ENCODE measurements around the gene POLD2. TPM values are rescaled to one million over a fixed set of nuclear protein-coding genes. Genes with fewer than 3 reads are reported as not detected.

Gene POLD2
- total and polyA plus RNA-seq, 2 donors = 37.5 to 73.5 TPM

DNA sequence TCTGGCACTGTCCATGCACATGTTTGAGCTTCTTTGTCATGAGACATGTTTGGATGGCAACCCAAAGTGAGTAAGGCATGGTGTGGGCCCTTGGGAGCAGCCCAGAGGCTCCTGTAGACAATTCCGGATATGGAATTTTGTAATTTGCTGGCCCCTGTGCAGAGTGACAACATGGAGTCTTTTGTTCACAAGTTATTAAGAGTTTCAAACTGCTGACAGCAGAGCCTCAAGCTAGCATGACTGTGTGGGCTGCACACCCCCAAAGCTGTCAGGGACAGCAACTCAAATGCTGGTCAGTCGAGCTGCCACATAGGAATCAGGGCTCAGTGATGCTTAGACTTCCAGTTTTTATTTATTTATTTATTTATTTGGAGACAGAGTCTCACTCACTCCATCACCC, 24.8 kb upstream of the POLD2 start:
- no peak for DNase-seq (ENCODE audit: extremely low spot score)
- Histone ChIP-seq H3K4me3 (ENCODE audit: low read depth, low read length) (no peak overlapping the region), H3K4me1 (ENCODE audit: insufficient read depth) (no peaks in the 10 kb centered on the region), H3K27ac (ENCODE audit: low read depth) (no peak overlapping the region), H3K36me3 (ENCODE audit: insufficient read depth) (no peaks in the 10 kb centered on the region)
- WGBS = 83% methylated on average over 2 of the region's 2 CpGs

GRCh38 chr7:44147026-44147991, 24.0 kb upstream of the POLD2 start:
- no peak for DNase-seq (ENCODE audit: extremely low spot score)
- no peak overlapping the region for H3K27ac ChIP-seq (ENCODE audit: low read depth)
- H3K4me3 ChIP-seq (ENCODE audit: low read depth, low read length) = no peak overlapping the region
- WGBS = 54% methylated on average over 33 of the region's 33 CpGs
- no peaks in the 10 kb centered on the region for H3K36me3 ChIP-seq (ENCODE audit: insufficient read depth)
- H3K4me1 ChIP-seq (ENCODE audit: insufficient read depth) = no peaks in the 10 kb centered on the region

GRCh38 chr7:44145969-44146911, 22.9 kb upstream of the POLD2 start:
- Histone ChIP-seq H3K4me1 (ENCODE audit: insufficient read depth) (no peaks in the 10 kb centered on the region), H3K36me3 (ENCODE audit: insufficient read depth) (no peaks in the 10 kb centered on the region), H3K4me3 (ENCODE audit: low read depth, low read length) (peak overlapping the region; percentile 42), H3K27ac (ENCODE audit: low read depth) (no peak overlapping the region)
- no peak for DNase-seq (ENCODE audit: extremely low spot score)
- WGBS = 14% methylated on average over 64 of the region's 65 CpGs

GRCh38 chr7:44145479-44145968, 22.2 kb upstream of the POLD2 start:
- H3K4me1 ChIP-seq (ENCODE audit: insufficient read depth) = no peaks in the 10 kb centered on the region
- DNase-seq (ENCODE audit: extremely low spot score) = no peak
- H3K36me3 ChIP-seq (ENCODE audit: insufficient read depth) = no peaks in the 10 kb centered on the region
- peak overlapping the region; percentile 42 for H3K4me3 ChIP-seq (ENCODE audit: low read depth, low read length)
- no peak overlapping the region for H3K27ac ChIP-seq (ENCODE audit: low read depth)
- WGBS = 11% methylated on average over 53 of the region's 53 CpGs

- 77% methylated on average over 31 of the region's 31 CpGs for WGBS
- Histone ChIP-seq H3K36me3 (ENCODE audit: insufficient read depth) (no peaks in the 10 kb centered on the region), H3K27ac (ENCODE audit: low read depth) (no peak overlapping the region), H3K4me3 (ENCODE audit: low read depth, low read length) (no peak overlapping the region), H3K4me1 (ENCODE audit: insufficient read depth) (no peaks in the 10 kb centered on the region)
- DNase-seq (ENCODE audit: extremely low spot score) = no peak
Observed at GRCh38 chr7:44144968-44145478, 21.7 kb upstream of the POLD2 start.

DNA sequence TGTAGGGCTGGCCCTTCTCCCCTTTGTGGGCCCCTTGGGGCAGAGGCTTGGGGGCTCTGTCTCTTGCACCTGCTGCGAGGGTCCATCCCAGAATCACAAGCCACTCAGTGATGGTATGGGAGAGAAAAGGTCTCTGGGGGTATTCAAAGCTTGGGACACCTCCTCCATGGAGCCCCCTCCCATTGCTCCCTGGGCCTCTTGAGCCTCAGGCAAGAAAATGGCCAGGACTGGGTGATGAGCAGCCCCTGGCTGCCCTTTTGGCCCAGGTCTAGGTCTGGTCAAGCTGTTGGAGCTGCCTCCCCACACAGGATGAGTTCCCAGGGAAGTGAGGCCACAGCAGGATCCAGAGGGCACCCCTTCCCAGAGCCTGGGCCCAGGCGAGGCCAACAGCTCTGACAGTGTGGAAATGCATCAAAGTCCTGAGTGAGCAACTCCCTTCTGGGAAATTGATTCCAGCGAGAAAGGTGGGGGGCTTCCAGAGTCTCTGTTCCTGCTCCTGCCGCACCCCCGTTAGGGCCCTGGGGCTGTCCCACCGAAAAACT, 21.1 kb upstream of the POLD2 start:
- WGBS = 97% methylated on average over 6 of the region's 6 CpGs
- DNase-seq (ENCODE audit: extremely low spot score) = no peak

DNA sequence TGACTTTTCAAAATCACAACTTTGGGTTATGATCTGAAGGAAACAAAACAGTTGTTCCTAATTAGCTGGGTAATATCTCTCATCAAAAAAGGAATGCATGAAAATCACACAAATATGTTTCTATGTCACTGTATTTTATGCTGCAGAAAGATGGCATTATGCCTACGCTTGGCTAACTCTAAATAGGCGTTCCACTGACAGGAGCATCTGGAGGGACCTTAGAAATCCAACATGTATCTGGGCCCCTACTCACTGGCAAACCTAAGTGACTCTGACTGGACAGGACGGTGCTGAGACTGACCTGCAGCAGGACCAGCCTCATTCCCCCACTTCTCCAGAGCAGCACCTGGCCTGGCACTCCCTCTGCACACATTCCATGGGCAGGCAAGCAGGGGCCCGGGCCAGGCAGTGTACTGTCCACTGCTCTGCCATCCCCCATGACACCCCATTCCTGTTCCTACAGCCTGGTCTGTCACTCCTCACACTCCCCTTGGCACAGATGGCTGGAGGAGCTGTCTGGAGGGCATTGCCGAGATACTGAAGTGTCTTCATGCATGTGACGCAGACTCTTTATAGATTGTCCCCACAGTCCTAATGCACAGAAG, 20.4 kb upstream of the POLD2 start:
- H3K4me3 ChIP-seq (ENCODE audit: low read depth, low read length) = no peak overlapping the region
- H3K27ac ChIP-seq (ENCODE audit: low read depth) = no peak overlapping the region
- no peak for DNase-seq (ENCODE audit: extremely low spot score)
- no peaks in the 10 kb centered on the region for H3K36me3 ChIP-seq (ENCODE audit: insufficient read depth)
- WGBS = 77% methylated on average over 6 of the region's 6 CpGs
- no peaks in the 10 kb centered on the region for H3K4me1 ChIP-seq (ENCODE audit: insufficient read depth)

More for the DNA sequence above, 21.1 kb upstream of the POLD2 start:
- Histone ChIP-seq H3K36me3 (ENCODE audit: insufficient read depth) (no peaks in the 10 kb centered on the region), H3K4me3 (ENCODE audit: low read depth, low read length) (no peak overlapping the region), H3K4me1 (ENCODE audit: insufficient read depth) (no peaks in the 10 kb centered on the region), H3K27ac (ENCODE audit: low read depth) (no peak overlapping the region)

DNA sequence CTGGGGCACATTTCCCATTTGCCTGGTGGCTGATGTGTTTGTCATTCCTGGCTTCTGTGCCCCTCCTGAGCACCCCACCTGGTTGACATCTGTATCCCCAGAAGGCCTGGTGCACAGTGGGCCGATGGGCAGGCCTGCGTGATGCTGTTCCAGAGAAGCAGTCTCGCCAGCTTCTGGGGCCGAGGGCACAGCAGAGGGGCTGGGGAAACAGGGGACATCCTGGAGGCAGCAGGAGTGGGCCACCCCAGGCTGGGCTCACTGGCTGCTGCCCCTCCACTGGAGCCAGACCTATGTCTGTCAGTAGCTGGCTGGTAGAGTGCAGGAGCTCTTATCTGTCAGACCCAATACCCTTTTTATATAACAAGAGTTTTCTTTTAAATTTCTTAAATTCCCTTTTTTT, 18.7 kb upstream of the POLD2 start:
- H3K4me3 ChIP-seq (ENCODE audit: low read depth, low read length) = no peak overlapping the region
- WGBS = 89% methylated on average over 4 of the region's 4 CpGs
- no peak for DNase-seq (ENCODE audit: extremely low spot score)
- no peaks in the 10 kb centered on the region for H3K4me1 ChIP-seq (ENCODE audit: insufficient read depth)
- no peaks in the 10 kb centered on the region for H3K36me3 ChIP-seq (ENCODE audit: insufficient read depth)
- H3K27ac ChIP-seq (ENCODE audit: low read depth) = no peak overlapping the region

DNA sequence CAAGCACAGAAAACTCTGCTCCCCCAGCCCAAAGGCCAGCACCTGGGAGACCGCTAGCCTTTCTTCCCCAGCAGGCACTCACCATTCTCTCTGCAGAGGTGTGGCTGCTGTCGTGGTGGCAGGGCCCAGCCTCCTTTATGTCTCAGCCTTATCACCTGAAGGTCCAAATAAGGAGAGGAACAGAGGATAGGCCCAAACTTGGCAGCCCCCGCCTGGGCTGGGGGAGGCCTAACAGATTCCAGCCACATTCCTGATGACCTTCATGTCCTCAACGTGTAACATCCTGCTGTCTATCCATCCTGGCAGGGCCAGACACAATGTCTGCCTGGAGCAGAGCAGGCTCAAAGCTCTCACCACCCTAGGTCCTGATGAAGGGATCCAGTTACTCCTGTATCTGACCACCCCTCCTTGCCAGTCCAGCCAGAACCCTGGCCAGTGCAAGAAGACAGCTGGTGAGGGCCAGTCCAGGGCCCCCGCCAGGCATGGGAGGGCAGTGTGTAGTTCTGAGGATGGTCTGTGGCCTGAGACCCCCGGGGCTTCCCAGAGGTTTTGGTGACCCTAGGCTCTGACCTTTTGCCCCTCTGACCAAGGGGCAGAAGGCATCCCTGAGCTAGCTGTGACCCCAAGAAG, 18.0 kb upstream of the POLD2 start, which contains the start of gene MYL7:
MYL7 (minus strand) TSS at position 112 of the 630 bp plus-strand sequence; CDS start at position 85, 27 bp downstream.
- WGBS = 74% methylated on average over 6 of the region's 6 CpGs
- no peak within 1 kb of the TSS for H3K4me3 ChIP-seq (ENCODE audit: low read depth, low read length)
- no peaks in the 10 kb centered on the region for H3K4me1 ChIP-seq (ENCODE audit: insufficient read depth)
- no peak within 1 kb of the TSS for H3K27ac ChIP-seq (ENCODE audit: low read depth)
- H3K36me3 ChIP-seq (ENCODE audit: insufficient read depth) = no peaks in the 10 kb centered on the region
- no peak for DNase-seq (ENCODE audit: extremely low spot score)

GRCh38 chr7:44140341-44140740, 17.0 kb upstream of the POLD2 start:
- no peak overlapping the region for H3K4me3 ChIP-seq (ENCODE audit: low read depth, low read length)
- no peaks in the 10 kb centered on the region for H3K36me3 ChIP-seq (ENCODE audit: insufficient read depth)
- no peak overlapping the region for H3K27ac ChIP-seq (ENCODE audit: low read depth)
- no peak for DNase-seq (ENCODE audit: extremely low spot score)
- no peaks in the 10 kb centered on the region for H3K4me1 ChIP-seq (ENCODE audit: insufficient read depth)
- WGBS = 91% methylated on average over 10 of the region's 10 CpGs

GRCh38 chr7:44139311-44140010, 16.1 kb upstream of the POLD2 start:
- no peak overlapping the region for H3K27ac ChIP-seq (ENCODE audit: low read depth)
- H3K36me3 ChIP-seq (ENCODE audit: insufficient read depth) = no peaks in the 10 kb centered on the region
- no peak overlapping the region for H3K4me3 ChIP-seq (ENCODE audit: low read depth, low read length)
- no peak for DNase-seq (ENCODE audit: extremely low spot score)
- WGBS = 91% methylated on average over 14 of the region's 14 CpGs
- no peaks in the 10 kb centered on the region for H3K4me1 ChIP-seq (ENCODE audit: insufficient read depth)

DNA sequence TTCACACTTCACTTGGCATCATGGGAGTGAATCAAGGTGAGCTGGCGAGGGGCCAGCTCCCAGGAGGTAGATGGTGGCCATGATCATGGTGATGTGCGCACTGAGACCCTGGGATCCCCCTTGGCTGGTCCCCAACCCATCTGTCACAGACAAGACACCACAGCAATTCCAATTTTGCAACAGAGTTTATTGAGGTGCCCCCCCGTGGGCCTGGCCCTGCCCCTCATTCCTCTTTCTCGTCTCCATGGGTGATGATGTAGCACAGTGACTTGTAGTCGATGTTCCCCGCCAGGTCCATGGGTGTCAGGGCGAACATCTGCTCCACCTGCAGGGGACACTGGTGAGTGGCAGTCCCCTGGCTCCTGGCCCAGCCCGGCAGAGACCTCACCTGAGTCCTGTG, 15.3 kb upstream of the POLD2 start:
- DNase-seq (ENCODE audit: extremely low spot score) = no peak
- WGBS = 79% methylated on average over 8 of the region's 8 CpGs
- Histone ChIP-seq H3K4me3 (ENCODE audit: low read depth, low read length) (no peak overlapping the region), H3K36me3 (ENCODE audit: insufficient read depth) (no peaks in the 10 kb centered on the region), H3K27ac (ENCODE audit: low read depth) (no peak overlapping the region), H3K4me1 (ENCODE audit: insufficient read depth) (no peaks in the 10 kb centered on the region)
